GM18909 (cell line): ENCODE measurements around the gene LDB3.

Source experiments
- ATAC-seq: cut with Tn5 transposase; IDR thresholded peaks from one replicate; pipeline ENCODE4 v1.9.1; 2021; ENCODE audit warnings: mild to moderate bottlenecking; ENCODE audit not compliant: unreplicated experiment, poor library complexity

LDB3 gene

DNA sequence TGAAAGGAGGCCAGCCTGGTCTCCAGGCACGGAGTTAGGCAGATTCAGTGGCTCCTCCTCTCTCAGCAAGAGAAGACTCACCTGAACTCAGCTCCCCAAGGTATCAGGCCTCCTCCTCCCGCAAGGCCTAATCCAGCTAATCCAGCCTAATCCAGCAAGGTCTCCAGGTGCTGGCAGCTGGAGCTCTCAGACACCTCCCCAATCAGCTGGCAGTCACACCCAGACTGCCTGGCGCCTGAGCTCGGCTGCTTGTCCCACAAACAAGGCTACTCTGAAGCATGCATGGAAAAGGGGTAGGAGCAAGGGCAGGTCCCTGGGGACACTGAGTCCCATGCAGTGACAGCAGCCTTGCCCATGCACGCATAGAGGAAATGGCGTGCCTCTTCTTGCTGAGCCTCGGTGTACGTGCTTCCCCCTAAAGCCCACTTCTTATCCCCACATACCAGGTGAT lies 17.3 kb upstream of the LDB3 start:
- no peak for ATAC-seq

DNA sequence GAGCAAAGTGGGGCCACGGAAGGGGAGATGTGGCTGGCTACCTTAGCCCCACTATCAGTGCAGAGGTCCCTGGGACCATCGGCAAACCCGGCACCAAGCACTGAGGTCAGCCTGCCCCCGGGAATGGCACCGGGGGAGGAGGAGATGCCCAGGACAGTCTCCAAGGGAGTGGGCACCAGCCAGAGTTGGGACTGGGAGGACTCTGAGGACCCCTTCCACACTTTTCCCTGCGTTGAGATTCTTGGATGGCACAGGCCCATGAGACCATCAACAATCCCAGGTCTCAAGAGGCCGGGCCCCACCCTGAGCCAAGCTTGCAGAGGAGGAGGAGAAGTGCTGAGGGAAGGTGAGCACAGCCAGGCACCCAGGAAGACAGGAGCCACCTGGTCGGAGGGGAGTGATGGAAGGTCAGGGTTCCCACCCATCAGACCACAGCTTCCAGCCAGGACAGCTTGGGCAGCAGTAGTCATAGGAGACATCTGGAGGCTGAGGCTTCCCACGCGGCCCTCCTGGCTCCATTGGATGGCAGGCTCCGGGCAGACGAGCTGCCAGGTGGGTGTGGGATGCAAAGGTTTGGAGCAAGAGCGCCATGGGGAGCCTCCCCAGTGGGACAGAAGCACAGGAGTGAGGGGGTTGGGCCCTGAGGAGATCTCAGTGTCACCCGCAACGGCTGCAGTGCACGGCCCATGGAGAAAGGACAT lies 16.5 kb upstream of the LDB3 start:
- no peak for ATAC-seq

DNA sequence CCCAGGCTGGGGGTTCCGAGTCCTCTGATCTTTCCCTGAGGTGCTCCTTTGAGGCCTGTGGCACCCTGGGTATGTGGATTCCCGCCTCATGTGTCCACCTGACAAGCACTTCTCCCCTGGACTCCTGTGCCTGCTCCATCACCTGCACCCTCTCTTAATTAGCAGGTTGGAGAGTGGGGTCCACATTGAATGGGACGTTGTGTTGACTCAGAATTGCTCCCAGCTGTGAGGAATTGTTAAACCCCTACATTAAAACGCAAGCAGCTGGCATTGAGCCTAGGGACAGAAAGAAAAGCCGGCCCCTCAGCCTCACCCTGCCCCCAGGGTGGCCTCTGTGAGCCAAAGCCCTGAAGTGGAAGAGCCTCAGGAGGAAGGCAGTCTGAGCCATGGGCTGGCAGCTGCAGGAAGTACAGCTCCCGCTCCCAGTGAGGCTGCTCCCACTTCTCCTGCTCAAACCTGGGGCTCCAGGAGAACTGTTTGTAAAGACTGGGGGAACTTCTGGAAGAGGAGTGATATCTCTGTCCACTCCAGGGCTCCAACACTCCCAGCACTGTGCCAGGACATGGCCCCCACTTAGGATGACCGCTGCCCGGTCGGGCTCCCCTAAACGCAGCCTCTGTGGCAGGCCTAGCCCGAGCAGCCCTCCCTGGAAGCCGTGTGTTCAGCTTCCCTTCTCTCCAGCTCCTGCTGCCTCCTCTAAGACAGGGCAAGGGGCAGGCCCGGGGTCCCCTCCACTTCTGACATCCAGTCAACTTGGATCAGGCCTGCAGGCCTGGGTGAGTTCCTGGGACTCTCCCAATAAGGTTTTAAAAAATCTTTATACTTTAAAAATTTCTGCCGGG lies 15.7 kb upstream of the LDB3 start:
- no peak for ATAC-seq

DNA sequence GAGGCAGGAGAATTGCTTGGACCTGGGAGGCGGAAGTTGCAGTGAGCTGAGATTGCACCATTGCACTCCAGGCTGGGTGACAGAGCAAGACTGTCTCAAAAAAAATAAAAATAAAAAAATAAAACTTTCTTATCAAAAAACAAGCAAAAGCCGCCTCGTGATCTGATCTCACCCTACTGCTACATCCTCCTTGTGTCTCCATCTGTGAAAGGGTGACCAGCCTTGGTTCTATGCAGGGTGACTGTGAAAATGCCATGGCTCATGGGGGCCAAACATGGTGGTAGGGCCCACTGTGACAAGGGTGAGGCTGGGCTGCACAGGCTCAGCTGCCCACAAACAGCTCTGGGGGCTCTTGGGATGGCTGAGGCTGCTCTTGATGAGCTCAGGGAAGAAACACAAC lies 14.9 kb upstream of the LDB3 start:
- no peak for ATAC-seq

DNA sequence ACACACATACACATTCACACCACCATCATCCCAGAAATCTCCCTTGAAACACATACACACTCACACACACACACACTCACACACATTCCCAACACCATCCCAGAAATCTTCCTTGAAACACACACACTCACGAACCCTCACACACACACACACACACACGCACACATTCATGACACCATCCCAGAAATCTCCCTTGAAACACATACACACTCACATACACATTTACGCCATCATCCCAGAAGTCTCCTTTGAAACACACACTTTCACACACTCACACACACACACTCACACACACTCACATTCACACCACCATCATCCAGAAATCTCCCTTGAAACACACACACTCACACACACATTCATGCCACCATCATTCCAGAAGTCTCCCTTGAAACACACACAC lies 14.3 kb upstream of the LDB3 start:
- ATAC-seq, result no peak

DNA sequence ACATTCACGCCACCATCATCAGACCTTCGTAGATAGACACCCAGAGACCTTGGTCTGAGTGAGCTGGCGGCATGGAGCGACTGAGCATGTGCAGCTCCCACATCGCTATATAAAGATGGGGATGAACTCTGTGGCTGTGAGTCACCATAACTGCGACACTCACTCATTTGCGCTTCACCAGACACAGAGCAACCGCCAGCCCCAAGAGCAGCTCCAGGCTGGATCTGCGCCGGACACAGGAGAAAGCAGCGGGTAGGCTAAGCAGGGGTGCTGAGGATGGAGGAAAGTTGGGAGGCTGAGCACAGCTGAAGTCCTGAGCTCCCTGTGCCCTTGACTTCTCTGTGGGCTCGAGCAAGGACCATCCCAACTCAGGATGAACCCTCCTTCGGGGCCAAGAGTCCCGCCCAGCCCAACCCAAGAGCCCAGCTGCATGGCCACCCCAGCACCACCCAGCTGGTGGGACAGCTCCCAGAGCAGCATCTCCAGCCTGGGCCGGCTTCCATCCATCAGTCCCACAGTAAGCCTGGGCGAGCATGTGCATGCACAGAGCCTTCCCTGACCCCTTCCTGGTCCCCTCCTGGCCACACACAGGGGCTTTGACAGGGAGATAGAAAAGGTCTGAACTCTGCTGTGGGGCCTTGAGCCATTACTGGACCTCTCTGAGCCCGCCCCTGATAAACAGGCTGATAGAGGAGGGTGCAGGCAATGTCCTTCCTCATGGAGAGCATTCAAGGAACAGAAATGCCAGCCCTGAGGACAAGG lies 13.7 kb upstream of the LDB3 start, which contains the start of gene OPN4:
Gene OPN4 (plus strand): TSS at position 137 of the 762 bp plus-strand sequence. CDS start 237 bp downstream, at position 374.
- ATAC-seq, result no peak

DNA sequence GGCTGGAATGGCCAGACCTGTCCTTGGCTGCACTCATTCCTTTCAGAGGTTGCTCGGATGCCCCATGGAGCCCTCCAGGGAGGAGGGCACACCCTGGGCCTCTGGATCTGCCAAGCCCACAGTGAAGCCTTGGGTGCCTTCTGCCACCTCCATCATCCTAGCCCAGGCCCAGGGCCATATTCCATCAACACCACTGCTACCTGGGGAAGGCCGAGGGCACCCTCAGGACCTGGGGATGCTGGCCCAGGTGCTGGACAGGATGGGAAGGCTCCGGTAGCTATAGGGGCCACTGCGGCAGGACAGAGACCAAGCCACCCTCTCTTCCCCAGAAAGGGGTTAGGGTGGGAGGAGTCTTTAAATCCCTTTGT lies 13.2 kb upstream of the LDB3 start:
- ATAC-seq, result no peak

DNA sequence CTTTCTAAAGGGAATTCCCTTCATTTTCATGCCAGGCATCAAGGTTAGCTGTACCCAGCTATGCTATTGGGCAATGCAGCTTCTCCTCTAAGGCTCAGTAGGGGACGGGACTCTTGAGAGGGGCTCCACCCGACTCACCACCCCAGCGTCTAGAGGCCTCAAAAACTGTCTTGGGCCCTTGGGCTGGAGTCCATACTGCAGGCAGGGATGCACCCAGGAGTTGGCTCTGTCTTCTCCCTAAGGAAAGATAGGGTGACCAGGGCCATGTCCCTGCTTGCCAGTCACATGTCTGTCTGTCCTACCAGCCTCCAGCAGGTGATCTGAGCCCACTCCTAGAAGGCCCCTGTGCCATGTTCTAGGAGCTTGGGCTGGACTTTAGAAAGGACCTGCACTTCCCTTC lies 12.7 kb upstream of the LDB3 start:
- ATAC-seq, result no peak

DNA sequence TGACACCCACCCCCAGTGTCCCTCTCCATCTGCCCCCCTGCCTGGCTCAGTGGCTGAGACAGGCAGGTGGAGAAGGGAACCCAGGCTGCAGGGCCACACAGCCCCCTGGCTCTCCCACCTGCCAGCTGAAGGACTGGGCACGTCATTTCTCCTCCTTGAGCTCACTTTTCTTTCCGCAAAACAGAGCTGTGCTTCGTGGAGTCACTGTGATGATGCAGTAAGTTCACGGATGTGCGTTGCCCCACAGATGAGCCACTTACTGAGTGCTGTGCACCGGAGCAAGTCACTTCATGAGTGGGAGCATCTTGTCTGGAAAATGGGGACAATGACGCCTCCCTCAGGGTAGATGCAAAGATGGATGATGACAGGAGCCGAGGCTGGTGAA lies 11.3 kb upstream of the LDB3 start:
- ATAC-seq, result no peak

DNA sequence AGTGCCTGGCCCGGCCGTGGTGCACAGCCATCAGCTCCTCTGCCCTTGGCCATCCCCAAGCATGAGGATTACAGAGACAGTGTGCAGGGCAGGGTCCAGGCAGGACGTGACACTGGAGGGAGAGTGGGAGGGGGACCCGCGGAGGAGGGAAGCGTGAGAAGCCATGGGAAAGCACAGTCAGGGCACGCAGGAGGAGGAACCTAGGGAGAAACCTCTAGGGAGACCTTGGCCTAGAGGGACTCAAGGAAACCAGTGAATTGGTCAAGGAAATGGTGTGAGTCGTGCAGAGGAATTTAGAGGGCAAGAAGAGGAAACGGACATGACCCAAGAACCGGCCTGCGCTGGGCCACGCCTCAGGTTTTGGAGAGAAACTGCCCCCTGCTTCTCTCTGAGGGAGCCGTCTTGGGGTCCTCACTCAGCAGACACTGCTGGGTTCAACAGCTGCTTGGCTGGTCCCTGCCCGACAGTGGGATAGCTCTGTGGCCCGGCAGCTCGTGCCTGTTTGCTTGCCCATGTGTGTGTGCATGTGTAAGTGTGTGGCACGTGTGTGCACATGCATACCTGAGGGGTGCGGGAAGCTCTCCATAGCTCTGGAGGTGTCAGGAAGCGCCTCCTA lies 10.8 kb upstream of the LDB3 start:
- no peak for ATAC-seq

DNA sequence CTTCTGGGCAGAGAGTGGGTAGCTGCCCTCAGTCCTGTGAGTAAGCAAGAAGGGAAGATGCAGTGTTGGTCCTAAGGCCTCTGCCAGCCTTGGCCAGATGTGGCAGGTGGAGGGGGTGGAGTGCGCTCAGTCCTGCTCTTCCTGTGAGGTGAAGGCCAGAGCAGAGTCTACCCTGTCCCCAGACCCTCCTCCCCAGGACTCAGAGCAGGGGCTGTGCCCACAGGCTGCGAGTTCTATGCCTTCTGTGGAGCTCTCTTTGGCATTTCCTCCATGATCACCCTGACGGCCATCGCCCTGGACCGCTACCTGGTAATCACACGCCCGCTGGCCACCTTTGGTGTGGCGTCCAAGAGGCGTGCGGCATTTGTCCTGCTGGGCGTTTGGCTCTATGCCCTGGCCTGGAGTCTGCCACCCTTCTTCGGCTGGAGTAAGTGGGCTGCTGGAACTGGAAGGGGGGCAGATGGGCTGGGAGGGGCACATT lies 10.0 kb upstream of the LDB3 start:
- no peak for ATAC-seq

DNA sequence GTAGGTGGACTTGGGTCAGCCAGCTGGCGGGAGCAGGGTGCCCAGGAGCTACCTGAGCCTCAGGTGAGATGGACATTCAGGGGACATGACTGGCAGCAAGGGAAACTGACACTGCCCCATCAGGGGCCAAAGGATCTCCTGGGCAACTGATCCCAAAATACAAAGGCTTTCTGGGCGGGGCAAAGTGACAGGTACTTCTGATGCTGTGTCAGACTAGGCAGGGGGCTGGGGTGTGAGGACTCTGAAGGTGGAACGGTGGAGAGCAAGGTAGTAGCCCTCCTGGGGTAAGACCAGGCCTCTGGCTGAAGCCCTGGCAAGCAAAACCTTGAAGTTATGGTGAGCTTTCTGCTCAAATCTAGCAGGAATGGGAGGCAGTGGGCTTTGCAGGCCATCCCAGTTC lies 9.6 kb upstream of the LDB3 start:
- ATAC-seq, result no peak

DNA sequence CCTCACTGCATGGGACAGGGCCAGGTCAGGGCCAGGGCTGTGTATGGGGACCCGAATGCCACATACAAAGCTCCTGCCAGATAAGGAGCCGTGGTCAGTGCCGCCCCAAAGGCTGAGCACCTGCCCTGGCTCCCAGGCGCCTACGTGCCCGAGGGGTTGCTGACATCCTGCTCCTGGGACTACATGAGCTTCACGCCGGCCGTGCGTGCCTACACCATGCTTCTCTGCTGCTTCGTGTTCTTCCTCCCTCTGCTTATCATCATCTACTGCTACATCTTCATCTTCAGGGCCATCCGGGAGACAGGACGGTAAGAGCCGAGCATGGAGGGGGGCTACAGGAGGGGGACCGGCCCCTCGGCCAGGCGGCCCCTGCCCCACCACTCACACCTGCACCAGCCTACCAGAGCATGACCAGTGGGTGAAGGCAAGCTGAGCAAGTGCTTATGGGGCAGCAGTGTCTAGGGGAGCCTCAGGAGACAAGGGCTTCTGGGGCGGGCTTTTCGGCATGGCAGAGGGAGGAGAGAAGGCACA lies 9.1 kb upstream of the LDB3 start:
- no peak for ATAC-seq

DNA sequence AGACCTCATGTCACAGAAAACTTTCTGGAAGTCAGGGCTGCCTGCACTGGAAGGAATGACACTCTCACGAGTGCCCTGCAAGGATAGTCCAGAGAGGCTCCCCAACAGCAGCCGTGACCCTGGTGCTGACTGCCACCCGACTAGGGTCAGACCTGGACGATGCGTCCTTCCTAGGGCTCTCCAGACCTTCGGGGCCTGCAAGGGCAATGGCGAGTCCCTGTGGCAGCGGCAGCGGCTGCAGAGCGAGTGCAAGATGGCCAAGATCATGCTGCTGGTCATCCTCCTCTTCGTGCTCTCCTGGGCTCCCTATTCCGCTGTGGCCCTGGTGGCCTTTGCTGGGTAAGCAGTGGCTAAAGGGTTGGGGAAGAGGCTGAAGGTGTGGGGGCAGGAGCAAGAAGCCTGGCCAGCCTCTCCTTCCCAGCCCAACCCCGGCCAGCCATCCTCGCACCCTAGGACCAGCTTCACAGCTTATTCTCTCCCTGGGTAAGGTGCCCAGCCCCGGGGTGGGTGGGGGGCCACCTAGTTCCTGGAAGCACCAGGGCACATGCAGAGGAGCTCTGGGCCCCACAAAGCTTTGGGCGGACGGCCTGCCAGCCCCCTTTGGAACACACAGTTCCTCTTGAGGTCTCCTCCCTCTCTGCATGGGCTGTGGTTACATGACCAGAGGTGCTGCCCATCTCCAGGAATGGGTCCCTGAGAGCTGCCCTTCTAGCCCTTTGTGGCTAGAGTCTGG lies 8.4 kb upstream of the LDB3 start:
- no peak for ATAC-seq

DNA sequence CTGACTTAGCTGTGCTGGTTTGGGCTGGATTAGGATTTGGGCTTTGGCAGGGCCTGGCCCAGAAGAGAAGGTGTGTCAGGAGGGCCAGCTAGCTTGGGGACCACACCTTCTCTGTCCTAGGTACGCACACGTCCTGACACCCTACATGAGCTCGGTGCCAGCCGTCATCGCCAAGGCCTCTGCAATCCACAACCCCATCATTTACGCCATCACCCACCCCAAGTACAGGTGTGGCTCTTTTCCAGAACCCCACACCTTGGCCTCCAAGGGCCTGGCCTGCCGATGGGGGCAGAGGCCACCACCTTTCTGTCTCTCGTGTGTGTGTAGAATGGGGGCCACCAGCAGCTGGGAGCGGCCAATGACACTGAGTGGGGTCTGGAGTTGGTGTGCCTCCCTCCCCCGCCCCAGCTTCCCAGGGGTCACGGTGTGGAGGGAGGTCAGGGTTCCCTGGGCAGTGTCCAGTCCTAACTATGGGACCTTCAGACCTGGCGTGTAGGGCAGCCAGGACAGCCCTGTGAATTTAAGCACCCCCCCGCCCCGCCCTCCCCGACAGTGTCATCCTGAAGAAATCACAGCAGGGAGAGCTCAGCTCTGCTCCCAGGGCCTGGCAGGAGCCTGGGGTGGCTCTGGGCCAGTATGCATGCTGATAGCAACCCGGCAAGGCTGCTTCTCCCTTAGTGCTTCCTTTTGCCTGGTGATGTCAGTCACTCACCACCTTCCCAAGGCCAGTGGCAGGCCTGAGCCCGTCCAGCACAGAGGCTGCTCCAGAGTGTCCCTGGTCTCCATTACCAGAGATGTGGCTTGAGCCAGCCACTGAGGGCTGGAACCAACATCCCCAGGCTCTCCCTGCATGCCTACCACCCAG lies 6.9 kb upstream of the LDB3 start:
- no peak for ATAC-seq

DNA sequence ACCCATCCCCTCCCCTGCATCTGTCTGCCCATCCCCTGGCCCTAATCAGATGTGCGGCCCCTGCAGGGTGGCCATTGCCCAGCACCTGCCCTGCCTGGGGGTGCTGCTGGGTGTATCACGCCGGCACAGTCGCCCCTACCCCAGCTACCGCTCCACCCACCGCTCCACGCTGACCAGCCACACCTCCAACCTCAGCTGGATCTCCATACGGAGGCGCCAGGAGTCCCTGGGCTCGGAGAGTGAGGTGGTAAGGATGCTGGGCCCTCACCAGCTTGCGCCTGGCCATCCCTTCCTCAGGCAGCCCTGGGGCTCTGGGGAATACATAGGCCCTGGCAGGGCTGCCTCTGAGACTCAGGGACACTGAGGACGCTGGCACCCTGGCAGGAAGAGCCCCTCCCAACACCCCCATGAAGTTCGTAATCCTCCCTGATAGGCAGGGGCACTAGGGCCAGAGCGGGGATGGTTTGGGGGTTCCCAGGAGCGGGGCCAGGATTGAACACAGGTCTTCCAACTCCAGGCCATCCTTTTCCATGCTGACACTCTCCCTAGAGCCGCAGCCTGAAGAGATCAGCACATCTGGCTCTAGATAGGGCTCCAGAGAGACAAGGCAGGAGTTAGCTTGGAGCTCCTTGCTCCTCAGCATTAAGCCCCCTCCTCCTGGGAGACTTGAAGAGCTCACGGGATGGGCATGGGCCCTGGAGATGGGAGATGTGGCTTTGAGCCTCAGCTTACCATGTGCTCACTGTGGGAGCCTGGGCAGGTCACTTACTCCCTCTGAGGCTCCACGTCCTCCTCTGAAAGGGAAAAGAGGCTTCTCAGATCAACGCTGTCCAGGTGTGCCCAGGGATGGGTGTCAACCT lies 5.9 kb upstream of the LDB3 start:
- no peak for ATAC-seq

DNA sequence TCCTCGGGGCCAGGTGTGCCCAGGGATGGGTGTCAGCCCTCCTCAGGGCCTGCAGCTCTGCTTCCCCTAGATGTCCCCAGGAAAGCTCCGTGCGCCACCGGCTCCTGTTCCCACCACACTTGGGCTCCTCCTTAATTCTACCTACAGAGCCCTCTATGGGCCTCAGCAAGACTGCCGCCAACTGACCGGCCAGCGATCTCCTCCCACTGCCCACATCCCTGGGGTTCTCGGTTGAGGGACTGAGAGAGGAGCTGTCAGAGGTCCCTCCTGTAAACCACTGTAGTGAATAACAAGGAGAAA lies 5.3 kb upstream of the LDB3 start:
- no peak for ATAC-seq
